ENCODE data around the gene CC2D2B.

- TF ChIP-seq ISL1 (CRISPR knock-in tag; IDR thresholded peaks at IDR 0.05) (no peak), ARNTL (CRISPR knock-in tag; IDR thresholded peaks at IDR 0.05; ENCODE audit: borderline replicate concordance, low read depth) (no peak), PPARA (CRISPR knock-in tag; IDR thresholded peaks at IDR 0.05; ENCODE audit: borderline replicate concordance) (no peak), TOX (CRISPR knock-in tag; IDR thresholded peaks at IDR 0.05; ENCODE audit: borderline replicate concordance) (no peak), GLIS3 (CRISPR knock-in tag; IDR thresholded peaks at IDR 0.05) (no peak), PATZ1 (CRISPR knock-in tag; IDR thresholded peaks at IDR 0.05; ENCODE audit: borderline replicate concordance) (no peak), CSRNP3 (CRISPR knock-in tag; IDR thresholded peaks at IDR 0.05) (no peak), ZFP30 (CRISPR knock-in tag; IDR thresholded peaks at IDR 0.05) (no peak), RARB (CRISPR knock-in tag; IDR thresholded peaks at IDR 0.05) (no peak)
- TF ChIP-seq, protein P1, sequence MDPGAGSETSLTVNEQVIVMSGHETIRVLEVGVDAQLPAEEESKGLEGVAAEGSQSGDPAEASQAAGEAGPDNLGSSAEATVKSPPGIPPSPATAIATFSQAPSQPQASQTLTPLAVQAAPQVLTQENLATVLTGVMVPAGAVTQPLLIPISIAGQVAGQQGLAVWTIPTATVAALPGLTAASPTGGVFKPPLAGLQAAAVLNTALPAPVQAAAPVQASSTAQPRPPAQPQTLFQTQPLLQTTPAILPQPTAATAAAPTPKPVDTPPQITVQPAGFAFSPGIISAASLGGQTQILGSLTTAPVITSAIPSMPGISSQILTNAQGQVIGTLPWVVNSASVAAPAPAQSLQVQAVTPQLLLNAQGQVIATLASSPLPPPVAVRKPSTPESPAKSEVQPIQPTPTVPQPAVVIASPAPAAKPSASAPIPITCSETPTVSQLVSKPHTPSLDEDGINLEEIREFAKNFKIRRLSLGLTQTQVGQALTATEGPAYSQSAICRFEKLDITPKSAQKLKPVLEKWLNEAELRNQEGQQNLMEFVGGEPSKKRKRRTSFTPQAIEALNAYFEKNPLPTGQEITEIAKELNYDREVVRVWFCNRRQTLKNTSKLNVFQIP (CRISPR knock-in tag; IDR thresholded peaks at IDR 0.05; ENCODE audit: borderline replicate concordance, low read depth): no peak
- TF ChIP-seq, protein P2, sequence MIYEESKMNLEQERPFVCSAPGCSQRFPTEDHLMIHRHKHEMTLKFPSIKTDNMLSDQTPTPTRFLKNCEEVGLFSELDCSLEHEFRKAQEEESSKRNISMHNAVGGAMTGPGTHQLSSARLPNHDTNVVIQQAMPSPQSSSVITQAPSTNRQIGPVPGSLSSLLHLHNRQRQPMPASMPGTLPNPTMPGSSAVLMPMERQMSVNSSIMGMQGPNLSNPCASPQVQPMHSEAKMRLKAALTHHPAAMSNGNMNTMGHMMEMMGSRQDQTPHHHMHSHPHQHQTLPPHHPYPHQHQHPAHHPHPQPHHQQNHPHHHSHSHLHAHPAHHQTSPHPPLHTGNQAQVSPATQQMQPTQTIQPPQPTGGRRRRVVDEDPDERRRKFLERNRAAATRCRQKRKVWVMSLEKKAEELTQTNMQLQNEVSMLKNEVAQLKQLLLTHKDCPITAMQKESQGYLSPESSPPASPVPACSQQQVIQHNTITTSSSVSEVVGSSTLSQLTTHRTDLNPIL (CRISPR knock-in tag; IDR thresholded peaks at IDR 0.05; ENCODE audit: low read depth): no peak
Measured at GRCh38 chr10:96049340-96049739, 141.6 kb downstream of the CC2D2B start.

Data from SK-N-SH treated with all-trans-retinoic acid at 6 μM for 48 hours (cell line).